Measurements from ENCODE around the gene NAA20. TPM values are rescaled to one million over a fixed set of nuclear protein-coding genes. Genes with fewer than 3 reads are reported as not detected.
A peak's percentile ranks its signal among the peaks of the same experiment; 100 is the strongest.

NAA20 gene
- total RNA-seq, 1 donor from 2014 or later, result 63.4 TPM

GRCh38 chr20:20052074-20052970 is 35.2 kb downstream of the NAA20 start, which contains the start of the genes CFAP61 and CRNKL1:
Gene CFAP61 (plus strand): TSS chr20:20052532. CDS start chr20:20056654, 4,122 bp downstream.
Gene CRNKL1 (minus strand): TSS chr20:20052466. CDS start chr20:20052342, 124 bp downstream.
- DNase-seq (ENCODE audit: low spot score), result peak; percentile 97
- intact Hi-C loops (cut with DNase I), result no loop called here

GRCh38 chr20:20060234-20060998 is 43.3 kb downstream of the NAA20 start:
- intact Hi-C loops (cut with DNase I), result no loop called here

GRCh38 chr20:20063941-20064702 is 47.0 kb downstream of the NAA20 start:
- intact Hi-C loops (cut with DNase I), result no loop called here
- no peak for DNase-seq (ENCODE audit: low spot score)

More at GRCh38 chr20:20060234-20060998, 43.3 kb downstream of the NAA20 start:
- no peak for DNase-seq (ENCODE audit: low spot score)

GRCh38 chr20:20065361-20065760 is 48.2 kb downstream of the NAA20 start:
- intact Hi-C loops (cut with DNase I), result no loop called here
- DNase-seq (ENCODE audit: low spot score), result no peak

- intact Hi-C loops (cut with DNase I), result no loop called here
- no peak for DNase-seq (ENCODE audit: low spot score)
Observed at GRCh38 chr20:20070871-20071726, 53.9 kb downstream of the NAA20 start.

- no peak for DNase-seq (ENCODE audit: low spot score)
- intact Hi-C loops (cut with DNase I), result no loop called here
Observed at GRCh38 chr20:20073801-20074371, 56.7 kb downstream of the NAA20 start.

GRCh38 chr20:20075032-20075431 is 57.9 kb downstream of the NAA20 start:
- no peak for DNase-seq (ENCODE audit: low spot score)
- intact Hi-C loops (cut with DNase I), result no loop called here

DNA sequence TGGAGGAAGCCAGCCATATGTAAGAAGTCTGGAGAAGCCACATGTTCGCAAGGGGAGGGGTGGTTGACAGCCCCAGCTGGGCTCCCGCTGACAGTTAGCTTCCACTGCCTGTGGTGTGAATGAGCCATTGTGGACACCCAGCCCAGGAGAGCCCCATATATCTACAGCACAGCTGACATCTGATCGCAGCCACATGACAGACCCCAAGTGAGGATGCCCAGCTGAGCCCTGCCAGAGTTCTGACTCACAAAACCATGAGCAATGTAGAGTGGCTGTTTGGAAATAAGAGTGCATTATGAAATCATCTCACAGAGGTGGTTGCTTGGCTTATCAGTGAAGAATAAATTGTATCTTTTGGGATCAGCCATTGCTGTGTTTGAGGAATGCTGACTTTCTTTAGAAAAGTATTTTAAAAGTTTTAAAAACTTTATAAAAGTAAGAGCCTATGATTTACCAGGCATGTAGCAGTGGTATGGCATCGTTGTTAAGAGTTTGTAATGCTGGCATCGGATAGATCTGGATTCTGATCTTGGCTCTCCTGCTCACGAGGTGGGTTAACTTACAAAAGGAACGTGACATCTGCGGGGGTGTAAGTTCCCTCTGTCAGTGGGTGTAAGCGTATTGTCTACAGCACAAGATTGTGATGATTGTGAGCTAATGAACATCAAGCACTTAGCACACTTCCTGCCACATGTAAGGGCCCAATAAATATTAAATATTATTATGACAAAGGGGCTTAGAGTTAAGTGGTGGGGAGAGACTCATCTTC is 59.3 kb downstream of the NAA20 start:
- DNase-seq (ENCODE audit: low spot score), result no peak
- intact Hi-C loops (cut with DNase I), result no loop called here

- intact Hi-C loops (cut with DNase I), result no loop called here
- no peak for DNase-seq (ENCODE audit: low spot score)
Observed at GRCh38 chr20:20078041-20078440, 60.9 kb downstream of the NAA20 start.

DNA sequence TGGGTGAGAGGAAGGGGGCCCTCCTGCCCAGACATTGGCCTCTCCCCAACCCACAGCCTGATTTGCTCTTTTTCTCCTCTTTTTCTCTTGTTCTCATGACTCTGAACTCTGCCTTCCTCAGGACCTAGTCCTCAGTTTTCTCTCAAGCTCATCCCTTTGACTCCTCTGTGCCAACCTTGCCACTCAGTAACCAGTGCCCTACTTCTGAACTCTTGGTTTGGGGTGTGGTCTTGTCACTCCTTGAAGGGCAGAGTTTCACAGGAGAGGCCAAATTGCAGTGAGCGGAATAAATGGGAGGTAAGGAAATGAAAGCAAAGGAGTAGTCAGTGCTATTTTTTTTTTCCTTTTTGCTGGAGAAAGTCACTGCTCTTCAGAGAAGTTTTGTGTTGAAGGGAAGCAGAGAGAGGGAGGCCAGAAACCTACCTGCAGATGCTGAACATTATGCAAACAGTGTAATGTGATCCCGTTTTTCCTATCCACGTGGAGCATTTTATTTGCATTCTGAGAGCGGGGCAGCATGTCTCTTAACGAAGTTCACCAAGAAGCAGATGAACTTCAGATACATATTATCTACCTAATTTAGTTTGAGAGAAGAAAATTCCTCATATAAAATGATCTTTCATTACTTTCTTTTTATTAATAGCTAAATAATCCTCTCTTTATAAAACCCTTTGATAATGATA is 62.1 kb downstream of the NAA20 start:
- intact Hi-C loops (cut with DNase I), result no loop called here
- no peak for DNase-seq (ENCODE audit: low spot score)

Other genes with a start within 250 kb of the NAA20 start
- 18.5 TPM for gene CRNKL1, start 35.1 kb downstream of the NAA20 start, total RNA-seq
- 73.4 TPM for gene CFAP61, start 35.2 kb downstream of the NAA20 start, total RNA-seq

All from cardiac septum (tissue), 1 donor.